Epithelial cell of prostate (primary cell): ENCODE data around the gene LRRK2.
"Not testable (repeated sequence)": the region's sequence is repeated elsewhere in the genome, so short reads cannot be mapped to it uniquely, and the experiment has no call there.

Source experiments
- DNase-seq: peaks from one replicate; pipeline ENCODE4 v3.0.0-alpha.2; 2011; ENCODE audit warnings: low read depth, low spot score
- H3K27ac ChIP-seq: fragments of 450-650 bp; 2 replicates; pipeline ENCODE4 v1.5.1; 2017; ENCODE audit warnings: mild to moderate bottlenecking

LRRK2 gene

GRCh38 chr12:40382217-40382616, 157.4 kb downstream of the LRRK2 start:
- H3K27ac ChIP-seq, result no peak overlapping the region
- DNase-seq, result no peak

GRCh38 chr12:40387279-40387678, 162.5 kb downstream of the LRRK2 start:
- not testable (repeated sequence) for DNase-seq, H3K27ac ChIP-seq

- no peak overlapping the region for H3K27ac ChIP-seq
- DNase-seq, result no peak
Observed at GRCh38 chr12:40390980-40391379, 166.2 kb downstream of the LRRK2 start.

GRCh38 chr12:40393026-40393425, 168.2 kb downstream of the LRRK2 start:
- DNase-seq, result no peak
- no peak overlapping the region for H3K27ac ChIP-seq

- DNase-seq, result no peak
- H3K27ac ChIP-seq, result no peak overlapping the region
Observed at GRCh38 chr12:40399656-40400055, 174.9 kb downstream of the LRRK2 start.

GRCh38 chr12:40405419-40405818, 180.6 kb downstream of the LRRK2 start:
- no peak for DNase-seq
- H3K27ac ChIP-seq, result no peak overlapping the region
